Activated gamma-delta T cell treated with anti-CD3 and anti-CD28 coated beads, Interleukin-2, amount 50 U/mL, for 16 hours (primary cell): ENCODE measurements around the gene OR2B2.
A peak's percentile ranks its signal among the peaks of the same experiment; 100 is the strongest.

ENCODE experiments used
- DNase-seq: peaks from one replicate; pipeline ENCODE4 v3.0.0-alpha.2; 2020; ENCODE audit warnings: low read depth

OR2B2 gene

GRCh38 chr6:27893059-27893835 is 18.9 kb downstream of the OR2B2 start:
- DNase-seq: peak; percentile 78

DNA sequence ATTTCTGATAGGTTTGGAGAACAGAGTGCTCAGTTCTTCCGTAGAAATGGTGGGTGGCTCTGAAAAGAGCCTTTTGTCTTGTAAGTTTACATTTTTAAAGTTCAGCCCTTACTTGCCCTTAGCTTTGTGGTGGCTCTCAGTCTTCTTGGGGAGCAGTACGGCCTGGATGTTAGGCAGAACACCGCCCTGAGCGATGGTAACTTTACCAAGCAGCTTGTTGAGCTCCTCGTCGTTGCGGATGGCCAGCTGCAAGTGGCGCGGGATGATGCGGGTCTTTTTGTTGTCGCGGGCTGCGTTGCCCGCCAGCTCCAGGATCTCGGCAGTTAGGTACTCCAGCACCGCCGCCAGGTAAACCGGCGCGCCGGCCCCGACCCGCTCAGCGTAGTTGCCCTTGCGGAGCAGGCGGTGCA is 19.5 kb downstream of the OR2B2 start:
- DNase-seq: no peak

GRCh38 chr6:27891320-27891875 is 20.8 kb downstream of the OR2B2 start:
- no peak for DNase-seq

DNA sequence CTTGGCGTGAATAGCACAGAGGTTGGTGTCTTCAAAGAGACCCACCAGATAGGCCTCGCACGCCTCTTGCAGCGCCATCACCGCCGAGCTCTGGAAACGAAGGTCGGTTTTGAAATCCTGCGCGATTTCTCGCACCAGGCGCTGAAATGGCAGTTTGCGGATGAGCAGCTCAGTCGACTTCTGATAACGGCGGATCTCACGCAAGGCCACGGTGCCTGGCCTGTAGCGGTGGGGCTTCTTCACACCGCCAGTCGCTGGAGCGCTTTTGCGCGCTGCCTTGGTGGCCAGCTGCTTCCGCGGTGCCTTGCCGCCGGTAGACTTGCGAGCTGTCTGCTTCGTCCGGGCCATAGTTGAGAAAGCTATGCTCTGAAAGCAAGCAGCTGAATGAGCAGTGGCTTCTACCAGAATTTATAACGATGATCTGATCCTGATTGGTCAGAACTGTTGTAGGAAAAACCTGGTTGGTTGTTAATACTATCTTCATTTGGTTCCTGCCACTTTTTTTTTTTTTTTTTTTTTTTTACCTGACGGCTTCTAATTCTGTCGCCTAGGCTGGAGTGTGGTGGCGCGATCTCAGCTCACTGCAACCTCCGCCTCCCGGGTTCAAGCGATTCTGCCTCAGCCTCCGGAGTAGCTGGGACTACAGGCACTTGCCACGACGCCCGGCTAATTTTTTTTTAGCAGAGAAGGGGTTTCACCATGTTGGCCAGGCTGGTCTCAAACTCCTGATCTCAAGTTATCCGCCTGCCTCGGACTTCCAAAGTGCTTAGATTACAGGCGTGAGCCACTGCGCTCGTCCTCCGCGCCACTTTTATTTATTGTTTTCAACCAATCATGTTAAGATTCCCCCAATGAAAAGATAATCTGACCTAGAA is 21.5 kb downstream of the OR2B2 start:
- peak; percentile 50 for DNase-seq

- DNase-seq: no peak
Observed at GRCh38 chr6:27889628-27890444, 22.4 kb downstream of the OR2B2 start.

- DNase-seq: no peak
Observed at GRCh38 chr6:27889275-27889627, 22.9 kb downstream of the OR2B2 start.

DNA sequence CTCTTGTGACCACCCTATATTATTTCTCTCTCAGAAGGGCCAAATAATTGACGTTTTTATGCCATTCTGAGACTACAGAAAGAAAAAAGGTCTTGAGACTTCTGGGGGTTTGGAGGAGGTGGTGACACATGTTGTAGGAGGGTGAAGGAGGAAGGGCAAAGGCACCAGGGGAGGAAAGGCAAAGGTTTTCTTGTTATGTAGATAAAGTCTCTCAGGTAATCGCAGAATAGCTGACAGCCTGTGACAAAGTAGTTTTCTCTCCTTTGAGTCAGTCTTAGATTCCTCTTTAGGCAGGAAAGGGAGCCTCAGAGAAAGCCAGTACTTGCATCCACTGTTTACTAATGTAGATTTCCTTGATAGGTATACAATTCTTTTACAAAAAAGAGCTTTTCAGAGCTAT is 23.6 kb downstream of the OR2B2 start:
- DNase-seq: no peak

DNA sequence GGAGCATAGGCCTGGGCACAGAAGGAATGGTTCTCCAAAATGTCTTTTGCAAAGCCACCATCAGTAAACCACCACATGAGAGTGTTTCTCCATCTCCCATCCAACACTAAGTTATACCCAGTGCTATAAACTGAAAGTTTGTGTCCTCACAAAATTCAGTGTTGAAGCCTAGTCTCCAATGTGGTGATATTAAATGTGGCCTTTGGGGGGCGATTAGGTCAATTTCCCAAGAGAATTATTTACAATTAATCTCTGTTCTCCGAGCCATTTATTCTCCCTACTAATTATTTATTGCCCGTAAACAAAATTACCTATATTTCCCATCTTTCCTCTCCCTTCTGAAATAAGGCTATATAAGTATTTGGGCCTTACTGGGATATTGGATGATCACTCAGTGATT is 26.1 kb downstream of the OR2B2 start:
- no peak for DNase-seq

GRCh38 chr6:27883136-27883535 is 29.1 kb downstream of the OR2B2 start:
- DNase-seq: no peak

DNA sequence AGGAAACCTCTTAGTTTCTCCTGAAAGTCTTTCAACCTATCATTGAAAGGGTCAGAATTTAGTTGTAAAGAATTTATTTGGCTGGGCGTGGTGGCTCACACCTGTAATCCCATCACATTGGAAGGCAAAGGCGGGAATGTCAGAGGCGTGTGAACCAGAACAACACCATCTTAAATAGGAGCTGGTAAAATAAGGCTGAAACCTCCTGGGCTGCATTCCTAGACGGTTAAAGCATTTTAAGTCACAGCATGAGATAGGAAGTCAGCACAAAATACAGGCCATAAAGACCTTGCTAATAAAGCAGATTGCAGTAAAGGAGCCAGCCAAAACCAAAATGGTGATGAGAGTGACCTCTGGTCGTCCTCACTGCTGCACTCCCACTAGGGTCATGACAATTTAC is 29.6 kb downstream of the OR2B2 start:
- DNase-seq: no peak

GRCh38 chr6:27879837-27880236 is 32.4 kb downstream of the OR2B2 start:
- DNase-seq: no peak

GRCh38 chr6:27874016-27874415 is 38.2 kb downstream of the OR2B2 start:
- DNase-seq: no peak

- no peak for DNase-seq
Observed at GRCh38 chr6:27873021-27873940, 38.9 kb downstream of the OR2B2 start.

GRCh38 chr6:27872642-27873020 is 39.6 kb downstream of the OR2B2 start:
- DNase-seq: no peak

DNA sequence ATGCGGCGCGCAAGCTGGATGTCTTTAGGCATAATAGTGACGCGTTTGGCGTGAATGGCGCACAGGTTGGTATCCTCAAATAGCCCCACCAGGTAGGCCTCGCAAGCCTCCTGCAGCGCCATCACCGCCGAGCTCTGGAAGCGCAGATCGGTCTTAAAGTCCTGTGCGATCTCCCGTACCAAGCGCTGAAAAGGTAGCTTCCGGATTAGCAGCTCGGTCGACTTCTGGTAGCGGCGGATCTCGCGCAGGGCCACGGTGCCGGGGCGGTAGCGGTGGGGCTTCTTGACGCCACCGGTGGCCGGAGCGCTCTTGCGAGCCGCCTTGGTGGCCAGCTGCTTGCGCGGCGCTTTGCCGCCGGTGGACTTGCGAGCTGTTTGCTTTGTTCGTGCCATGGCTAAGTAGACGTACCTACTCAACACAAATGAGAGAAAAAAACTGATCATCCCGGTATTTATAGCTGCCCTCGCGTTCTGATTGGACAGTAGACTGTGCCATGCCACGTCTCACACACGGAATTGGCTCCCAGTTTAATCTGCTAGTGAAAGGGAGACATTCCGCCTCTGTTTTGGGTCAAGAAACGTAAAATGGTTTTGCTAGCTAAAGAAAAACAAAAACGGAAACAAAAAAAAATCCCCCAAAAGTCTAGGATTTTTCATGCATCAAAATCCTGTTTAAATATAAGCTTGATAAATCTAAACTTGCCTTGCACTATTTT is 40.1 kb downstream of the OR2B2 start:
- DNase-seq: peak; percentile 74

DNA sequence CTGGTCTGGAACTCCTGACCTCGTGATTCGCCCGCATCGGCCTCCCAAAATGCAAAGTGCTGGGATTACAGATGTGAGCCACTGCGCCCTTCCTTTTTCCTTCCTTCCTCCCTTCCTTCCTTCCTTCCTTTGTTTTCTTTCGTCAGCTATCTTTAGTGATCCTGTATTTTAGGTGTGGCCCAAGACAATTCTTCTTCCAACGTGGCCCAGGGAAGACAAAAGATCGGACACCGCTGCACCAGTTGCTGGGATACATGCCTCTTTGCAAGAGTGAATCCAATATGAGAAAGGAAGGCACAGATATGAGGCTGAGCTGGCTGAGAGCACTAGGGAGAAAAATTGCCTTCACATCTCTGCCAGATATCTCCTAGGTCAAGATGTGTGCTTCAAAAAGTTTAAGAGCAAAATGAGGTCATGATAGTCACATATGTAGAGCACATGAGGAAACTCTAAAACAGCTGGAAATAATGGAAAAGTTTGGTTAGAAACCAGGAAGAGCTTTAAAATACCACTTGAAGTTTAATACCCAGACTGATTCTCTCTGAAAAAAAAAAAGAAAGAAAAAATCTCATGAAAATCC is 41.8 kb downstream of the OR2B2 start:
- DNase-seq: no peak

- DNase-seq: no peak
Observed at GRCh38 chr6:27868311-27868710, 43.9 kb downstream of the OR2B2 start.

GRCh38 chr6:27867945-27868300 is 44.3 kb downstream of the OR2B2 start:
- no peak for DNase-seq

GRCh38 chr6:27867051-27867944 is 44.9 kb downstream of the OR2B2 start:
- DNase-seq: no peak
